ENCODE data around the gene APOOL.
"Not testable (repeated sequence)": the region's sequence is repeated elsewhere in the genome, so short reads cannot be mapped to it uniquely, and the experiment has no call there.

The APOOL gene

GRCh38 chrX:85003655-85004244 is at the start of gene APOOL:
TSS of gene APOOL (plus strand) at chrX:85003877. CDS start at chrX:85003913, 36 bp downstream.
- DNase-seq: peak; percentile 90

GRCh38 chrX:84956304-84956703 is 47.4 kb upstream of the APOOL start:
- DNase-seq: no peak

GRCh38 chrX:84974803-84975202 is 28.9 kb upstream of the APOOL start:
- DNase-seq: no peak

- DNase-seq: not testable (repeated sequence)
Measured at GRCh38 chrX:84991739-84992138, 11.9 kb upstream of the APOOL start.

- DNase-seq: no peak
Measured at GRCh38 chrX:84993150-84993549, 10.5 kb upstream of the APOOL start.

GRCh38 chrX:85001344-85001743 is 2.3 kb upstream of the APOOL start:
- DNase-seq: no peak

GRCh38 chrX:85004255-85004654 is 578 bp downstream of the APOOL start:
- peak; percentile 16 for DNase-seq

- DNase-seq: no peak
Measured at GRCh38 chrX:85012098-85012497, 8.4 kb downstream of the APOOL start.

- DNase-seq: not testable (repeated sequence)
Measured at GRCh38 chrX:85015351-85015750, 11.7 kb downstream of the APOOL start.

- no peak for DNase-seq
Measured at GRCh38 chrX:85017721-85018120, 14.0 kb downstream of the APOOL start.

- DNase-seq: no peak
Measured at GRCh38 chrX:85018471-85018870, 14.8 kb downstream of the APOOL start.

- DNase-seq: no peak
Measured at GRCh38 chrX:85020216-85020615, 16.5 kb downstream of the APOOL start.

GRCh38 chrX:85024044-85024443 is 20.4 kb downstream of the APOOL start:
- no peak for DNase-seq

GRCh38 chrX:85024562-85024961 is 20.9 kb downstream of the APOOL start:
- no peak for DNase-seq

GRCh38 chrX:85026170-85026569 is 22.5 kb downstream of the APOOL start:
- DNase-seq: no peak

- DNase-seq: no peak
Measured at GRCh38 chrX:85029043-85029442, 25.4 kb downstream of the APOOL start.

- no peak for DNase-seq
Measured at GRCh38 chrX:85031505-85031904, 27.8 kb downstream of the APOOL start.

GRCh38 chrX:85037114-85037513 is 33.4 kb downstream of the APOOL start:
- DNase-seq: no peak

GRCh38 chrX:85051627-85052026 is 48.0 kb downstream of the APOOL start:
- no peak for DNase-seq

- no peak for DNase-seq
Measured at GRCh38 chrX:85052205-85052604, 48.5 kb downstream of the APOOL start.

- DNase-seq: peak; percentile 13
Measured at GRCh38 chrX:85052636-85053343, 49.1 kb downstream of the APOOL start.

GRCh38 chrX:85065512-85066198 is 62.0 kb downstream of the APOOL start:
- no peak for DNase-seq

GRCh38 chrX:85077247-85077646 is 73.6 kb downstream of the APOOL start:
- not testable (repeated sequence) for DNase-seq

GRCh38 chrX:85084770-85085393 is 81.2 kb downstream of the APOOL start:
- DNase-seq: no peak

Data from NCI-H146 (cell line).